Epithelial cell of prostate (primary cell): Measurements from ENCODE around the gene NECTIN1.

ENCODE experiments used
- DNase-seq: peaks from one replicate; pipeline ENCODE4 v3.0.0-alpha.2; 2011; ENCODE audit warnings: low read depth, low spot score
- H3K27ac ChIP-seq: fragments of 450-650 bp; 2 replicates; pipeline ENCODE4 v1.5.1; 2017; ENCODE audit warnings: mild to moderate bottlenecking

NECTIN1 gene

GRCh38 chr11:119755356-119756071 lies 26.5 kb upstream of the NECTIN1 start:
- DNase-seq = no peak
- no peak overlapping the region for H3K27ac ChIP-seq

- no peak overlapping the region for H3K27ac ChIP-seq
- no peak for DNase-seq
Observed at GRCh38 chr11:119754656-119755355, 25.8 kb upstream of the NECTIN1 start.

- H3K27ac ChIP-seq = no peak overlapping the region
- DNase-seq = no peak
Observed at GRCh38 chr11:119754199-119754598, 25.2 kb upstream of the NECTIN1 start.

GRCh38 chr11:119752946-119753345 lies 23.9 kb upstream of the NECTIN1 start:
- H3K27ac ChIP-seq = no peak overlapping the region
- DNase-seq = no peak

- peak; percentile 26 for DNase-seq
- no peak overlapping the region for H3K27ac ChIP-seq
Observed at GRCh38 chr11:119752345-119752871, 23.4 kb upstream of the NECTIN1 start.

GRCh38 chr11:119750056-119750455 lies 21.1 kb upstream of the NECTIN1 start:
- no peak overlapping the region for H3K27ac ChIP-seq
- no peak for DNase-seq

- DNase-seq = no peak
- H3K27ac ChIP-seq = no peak overlapping the region
Observed at GRCh38 chr11:119749006-119749565, 20.1 kb upstream of the NECTIN1 start.

- no peak for DNase-seq
- no peak overlapping the region for H3K27ac ChIP-seq
Observed at GRCh38 chr11:119747868-119748660, 19.1 kb upstream of the NECTIN1 start.

GRCh38 chr11:119745776-119746535 lies 17.0 kb upstream of the NECTIN1 start:
- no peak for DNase-seq

GRCh38 chr11:119745112-119745511 lies 16.1 kb upstream of the NECTIN1 start:
- no peak overlapping the region for H3K27ac ChIP-seq

More at GRCh38 chr11:119745776-119746535, 17.0 kb upstream of the NECTIN1 start:
- no peak overlapping the region for H3K27ac ChIP-seq

GRCh38 chr11:119744577-119744976 lies 15.6 kb upstream of the NECTIN1 start:
- no peak overlapping the region for H3K27ac ChIP-seq
- DNase-seq = no peak

More at GRCh38 chr11:119745112-119745511, 16.1 kb upstream of the NECTIN1 start:
- no peak for DNase-seq

GRCh38 chr11:119743006-119743405 lies 14.0 kb upstream of the NECTIN1 start:
- no peak for DNase-seq
- H3K27ac ChIP-seq = no peak overlapping the region

GRCh38 chr11:119742263-119742861 lies 13.4 kb upstream of the NECTIN1 start:
- no peak for DNase-seq
- H3K27ac ChIP-seq = no peak overlapping the region

GRCh38 chr11:119741369-119742262 lies 12.6 kb upstream of the NECTIN1 start:
- DNase-seq = no peak
- no peak overlapping the region for H3K27ac ChIP-seq

GRCh38 chr11:119739975-119740374 lies 11.0 kb upstream of the NECTIN1 start:
- H3K27ac ChIP-seq = no peak overlapping the region

GRCh38 chr11:119739021-119739703 lies 10.2 kb upstream of the NECTIN1 start:
- no peak for DNase-seq
- H3K27ac ChIP-seq = no peak overlapping the region

More at GRCh38 chr11:119739975-119740374, 11.0 kb upstream of the NECTIN1 start:
- no peak for DNase-seq

- DNase-seq = no peak
- H3K27ac ChIP-seq = no peak overlapping the region
Observed at GRCh38 chr11:119738059-119738439, 9.0 kb upstream of the NECTIN1 start.
